T-helper 2 cell treated with Interferon-gamma antibody and Interleukin-4, amounts not matched to agents 100 ng/mL and 5 ng/mL, for 36 hours (primary cell): Measurements from ENCODE around the gene CFI. TPM values are rescaled to one million over a fixed set of nuclear protein-coding genes. Genes with fewer than 3 reads are reported as not detected.
"Not testable (repeated sequence)": the region's sequence is repeated elsewhere in the genome, so short reads cannot be mapped to it uniquely, and the experiment has no call there.

ENCODE experiments used
- intact Hi-C: fragments of 100-400 bp; cut with micrococcal nuclease; formaldehyde crosslinking; loops from one replicate; pipeline ENCODE4 v1.15.1; 2023
- total RNA-seq: library from RNA; stranded (reverse); gene quantifications from 2 replicates; pipeline ENCODE4 v1.2.3, GENCODE V29; 2022

The CFI gene
- total RNA-seq, 1 donor from 2014 or later = not detected

DNA sequence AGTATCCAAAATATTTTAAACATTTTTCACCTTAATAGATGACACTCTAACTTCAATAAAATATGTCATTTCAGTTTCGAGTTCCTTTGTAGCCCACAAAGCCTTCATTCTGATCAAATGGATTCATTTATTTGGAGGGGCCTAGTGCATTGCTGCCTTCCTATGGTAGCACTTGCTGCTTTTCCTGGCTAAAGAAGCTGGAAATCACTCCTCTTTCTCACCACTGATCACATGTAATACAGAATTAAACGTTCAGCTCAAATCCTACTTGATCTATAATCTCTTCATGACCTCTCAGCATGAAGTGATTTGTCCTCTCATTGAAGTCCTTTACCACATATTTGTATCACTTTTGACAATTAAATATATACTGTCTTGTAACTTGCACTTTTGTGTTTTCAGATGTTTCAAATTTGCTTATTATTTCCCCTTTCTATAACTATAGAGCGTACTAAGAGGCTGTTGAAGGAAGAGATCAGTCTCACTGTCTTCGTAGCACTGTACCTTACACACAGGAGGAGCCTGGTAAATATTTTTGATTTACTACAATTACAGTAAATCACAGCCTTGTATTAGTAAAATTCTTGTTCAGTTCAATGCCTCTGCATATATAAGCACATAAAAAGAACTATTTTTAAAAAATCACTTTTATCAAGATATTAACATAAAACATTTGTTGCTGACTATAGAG, 555 bp downstream of the CFI start:
- intact Hi-C loops = loop anchor here (5.0 kb wide), 1 partner anchor 44 kb away; no protein-coding TSS in a partner anchor

GRCh38 chr4:109798866-109799265, 2.9 kb downstream of the CFI start:
- intact Hi-C loops = no loop called here

- intact Hi-C loops = no loop called here
These were observed 6.7 kb downstream of the CFI start for GRCh38 chr4:109795059-109795458.

DNA sequence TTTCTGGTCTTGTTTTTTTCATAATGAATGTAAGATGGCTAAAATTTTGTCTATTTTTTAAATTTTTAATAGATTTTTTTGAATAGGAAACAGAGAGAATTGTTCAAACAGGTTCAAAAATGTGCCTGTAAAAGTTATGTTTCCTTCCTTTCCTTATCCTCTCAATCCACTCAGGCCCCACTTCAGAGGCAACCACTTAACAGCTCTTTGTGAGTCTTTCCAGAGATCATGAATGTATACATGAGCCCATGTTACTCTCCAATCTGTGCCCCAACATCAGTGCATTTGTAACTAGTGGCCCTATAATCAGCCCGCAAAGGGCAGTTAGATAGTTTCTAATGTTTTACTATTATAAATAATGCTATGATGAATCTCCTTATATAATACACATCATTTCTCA, 14.0 kb downstream of the CFI start:
- intact Hi-C loops = no loop called here

GRCh38 chr4:109786846-109787245, 15.0 kb downstream of the CFI start:
- intact Hi-C loops = no loop called here

GRCh38 chr4:109782092-109782491, 19.7 kb downstream of the CFI start:
- intact Hi-C loops = not testable (repeated sequence)

GRCh38 chr4:109764789-109765402, 36.9 kb downstream of the CFI start:
- intact Hi-C loops = no loop called here

- intact Hi-C loops = no loop called here
These were observed 37.4 kb downstream of the CFI start for GRCh38 chr4:109764376-109764775.

- intact Hi-C loops = no loop called here
These were observed 41.1 kb downstream of the CFI start for GRCh38 chr4:109760682-109761081.

DNA sequence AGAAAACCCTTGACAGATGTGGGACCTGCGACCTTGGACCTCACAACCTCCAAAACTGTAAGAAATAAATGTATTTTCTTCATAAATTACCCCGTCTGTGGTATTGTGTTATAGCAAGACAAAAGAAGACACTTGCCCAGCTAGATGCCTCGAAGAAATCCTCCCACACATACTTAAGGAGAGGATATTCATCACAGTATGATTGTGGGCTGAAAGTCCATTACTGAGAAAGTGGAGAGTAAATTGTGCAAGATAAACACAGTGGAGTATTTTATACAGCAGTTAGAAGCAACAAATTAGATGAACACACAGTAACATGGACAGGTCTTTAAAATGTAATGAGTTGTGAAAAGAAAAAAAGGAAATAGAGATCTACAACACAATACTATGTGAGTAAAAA, 46.1 kb downstream of the CFI start:
- intact Hi-C loops = loop anchor here (5.0 kb wide), 1 partner anchor 47 kb away; the partner anchor contains the start of gene CFI

GRCh38 chr4:109754093-109754857, 47.5 kb downstream of the CFI start:
- intact Hi-C loops = loop anchor here (1.0 kb wide), 1 partner anchor 61 kb away; the partner anchor contains the start of gene GAR1

- intact Hi-C loops = no loop called here
These were observed 49.3 kb downstream of the CFI start for GRCh38 chr4:109752525-109752924.

- intact Hi-C loops = no loop called here
These were observed 49.9 kb downstream of the CFI start for GRCh38 chr4:109751852-109752251.

DNA sequence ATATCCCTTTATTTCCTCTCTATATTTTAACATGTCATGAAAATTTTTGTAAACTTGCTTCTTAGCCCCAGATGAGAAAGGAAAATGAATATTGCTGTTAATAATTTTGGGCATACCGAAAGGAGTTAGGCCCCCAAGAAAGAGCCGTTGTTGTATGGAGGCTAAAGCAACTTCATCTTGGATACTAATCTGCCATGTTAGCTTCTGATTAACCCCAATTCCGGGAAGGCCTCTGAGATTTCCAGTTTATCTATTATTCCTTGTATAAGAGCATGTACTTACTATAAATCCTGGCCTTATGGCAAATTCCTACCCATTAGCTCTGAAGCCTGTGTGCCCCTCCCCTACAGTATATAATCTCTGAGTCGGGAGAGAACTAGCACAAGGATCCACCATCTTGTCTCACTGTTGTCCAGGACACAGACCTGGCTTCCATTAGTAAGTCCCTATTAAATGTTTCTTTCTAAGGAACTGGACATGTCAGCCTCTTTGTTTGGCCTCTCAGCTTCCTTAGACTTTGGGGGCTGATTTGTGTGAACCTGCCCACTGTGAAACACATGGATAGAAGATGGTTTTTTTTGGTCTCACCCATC, 51.1 kb downstream of the CFI start:
- intact Hi-C loops = no loop called here

GRCh38 chr4:109749388-109750082, 52.3 kb downstream of the CFI start:
- intact Hi-C loops = loop anchor here (5.0 kb wide), 1 partner anchor 887 kb away; no protein-coding TSS in a partner anchor

GRCh38 chr4:109748114-109748513, 53.7 kb downstream of the CFI start:
- intact Hi-C loops = loop anchor here (5.0 kb wide), 1 partner anchor 886 kb away; no protein-coding TSS in a partner anchor

GRCh38 chr4:109746728-109747127, 55.1 kb downstream of the CFI start:
- intact Hi-C loops = loop anchor here (5.0 kb wide), 1 partner anchor 884 kb away; no protein-coding TSS in a partner anchor

GRCh38 chr4:109745830-109746229, 56.0 kb downstream of the CFI start:
- intact Hi-C loops = loop anchor here (5.0 kb wide), 1 partner anchor 884 kb away; no protein-coding TSS in a partner anchor

- intact Hi-C loops = no loop called here
These were observed 62.3 kb downstream of the CFI start for GRCh38 chr4:109739547-109739946.

DNA sequence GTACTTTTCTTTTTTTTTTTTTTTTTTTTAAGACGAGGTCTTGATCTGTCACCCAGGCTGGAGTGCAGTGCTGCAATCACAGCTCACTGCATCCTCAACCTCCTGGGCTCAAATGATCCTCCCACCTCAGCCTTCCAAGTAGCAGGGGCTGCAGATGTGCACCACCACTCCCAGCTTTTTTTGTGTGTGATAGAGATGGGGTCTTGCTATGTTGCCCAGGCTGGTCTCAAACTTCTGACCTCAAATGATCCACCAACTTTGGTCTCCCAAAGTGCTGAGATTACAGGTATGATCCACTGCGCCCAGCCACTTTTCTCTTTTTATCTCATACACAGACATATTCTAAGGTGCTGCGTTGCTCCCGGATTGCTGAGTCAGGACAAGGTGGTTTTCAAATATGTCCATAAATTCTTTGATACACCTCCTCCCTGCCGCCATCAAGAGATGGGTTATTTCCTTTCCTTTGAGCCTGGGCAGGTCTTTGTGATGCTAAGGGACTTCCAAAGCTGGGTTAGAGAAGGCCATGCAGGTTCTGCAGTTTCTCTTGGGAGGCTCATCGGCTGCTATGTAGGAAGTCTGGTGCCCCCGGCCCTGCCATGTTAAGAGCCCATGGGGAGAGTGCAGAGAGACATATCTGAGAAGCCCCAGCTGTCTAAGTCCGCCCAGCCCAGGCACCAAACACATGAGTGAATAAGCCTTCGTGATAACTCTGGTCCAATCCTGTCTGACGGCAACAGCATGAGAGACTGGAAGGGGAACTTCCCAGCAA, 63.5 kb downstream of the CFI start:
- intact Hi-C loops = no loop called here
